Kidney (tissue), 14 donors: ENCODE measurements around the gene ZIC4. TPM values are rescaled to one million over a fixed set of nuclear protein-coding genes. Genes with fewer than 3 reads are reported as not detected.

Experiments used
- DNase-seq, 5 donors: peaks; one replicate each; pipeline ENCODE4 v3.0.0-alpha.2; 2013 to 2020
- FAIRE-seq: peaks from 2 replicates; lab custom pipeline; 2012; peaks lifted over from hg19 to GRCh38; lab: Jason Lieb, UNC
- H3K27ac ChIP-seq, 2 donors: one replicate each; pipeline ENCODE4 v1.7.0; 2013; ENCODE audit warnings: low read depth in 2 of 2, low read length in 2 of 2, inconsistent platforms in 1 of 2
- H3K27me3 ChIP-seq: one replicate; pipeline ENCODE4 v1.7.1; 2013; ENCODE audit warnings: low read length, inconsistent platforms; ENCODE audit not compliant: control insufficient read depth, insufficient read depth
- H3K36me3 ChIP-seq, 3 donors: one replicate each; pipeline versions ENCODE4 v1.7.0 to v1.7.1; 2013; ENCODE audit warnings: low read length in 3 of 3, control low read depth in 1 of 3, inconsistent platforms in 1 of 3; ENCODE audit not compliant: insufficient read depth in 3 of 3, control insufficient read depth in 2 of 3
- H3K4me1 ChIP-seq, 3 donors: one replicate each; pipeline versions ENCODE4 v1.7.0 to v1.7.1; 2013; ENCODE audit warnings: low read length in 3 of 3, inconsistent platforms in 1 of 3, low read depth in 1 of 3; ENCODE audit not compliant: control insufficient read depth in 2 of 3, insufficient read depth in 2 of 3
- H3K4me3 ChIP-seq, 3 donors: one replicate each; pipeline versions ENCODE4 v1.7.0 to v1.8.1; 2013; ENCODE audit warnings: low read length in 3 of 3, control low read depth in 1 of 3, inconsistent platforms in 1 of 3
- H3K9ac ChIP-seq, 3 donors: one replicate each; pipeline versions ENCODE4 v1.7.0 to v1.7.1; 2013; ENCODE audit warnings: low read length in 3 of 3, control low read depth in 1 of 3, inconsistent platforms in 1 of 3
- H3K9me3 ChIP-seq, 3 donors: one replicate each; pipeline versions ENCODE4 v1.7.0 to v1.7.1; 2013; ENCODE audit warnings: low read length in 3 of 3, control low read depth in 1 of 3, inconsistent platforms in 1 of 3; ENCODE audit not compliant: control insufficient read depth in 2 of 3, insufficient read depth in 1 of 3
- CTCF ChIP-seq: IDR thresholded peaks from 3 replicates; pipeline ENCODE4 v1.5.1; 2012; ENCODE audit warnings: mild to moderate bottlenecking, moderate library complexity, borderline replicate concordance; ENCODE audit not compliant: insufficient read depth; ENCODE audit errors: extremely low read depth
- intact Hi-C: fragments of 100-400 bp; cut with DNase I; formaldehyde crosslinking; loops from one replicate; pipeline ENCODE4 v1.11.1; 2022
- polyA plus RNA-seq: library from polyadenylated mRNA; stranded (reverse); fragments of 350-450 nt; fragmentation: Illumina TruSeq; extraction: RNeasy Lipid Tissue Mini Kit (QIAGEN cat#74804); gene quantifications from one replicate; pipeline ENCODE4 v1.2.3, GENCODE V29; 2014; ENCODE audit warnings: low read depth, low replicate concordance; ENCODE audit not compliant: insufficient read depth
- total RNA-seq: library from RNA; stranded (reverse); fragmentation: NEBNext Ultra II Directional; extraction: Animal tissue kit (Norgen Biotek cat#: 25700); gene quantifications from one replicate; pipeline ENCODE4 v1.2.1, GENCODE V29; 2021
- donor health status: control.
- donor health status: control.
- donor health status: control.
- donor health status: control.
- donor health status: control.
- donor health status: DM: yes; HTN: yes; CAD: no.
- donor health status: Normal renal cell carcinoma (clear cell type).

ZIC4 gene
- total and polyA plus RNA-seq, 2 donors from 2014 or later, result not detected

GRCh38 chr3:147377412-147378367 lies 28.7 kb downstream of the ZIC4 start:
- peaks cover 77% of the 10 kb centered on the region for H3K27me3 ChIP-seq
- no peak for TF ChIP-seq CTCF
- FAIRE-seq (no peak), DNase-seq (peak in 1 of 5 donors; percentile 27)
- H3K9me3 ChIP-seq, result no peaks in the 10 kb centered on the region
- intact Hi-C loops, result no loop called here
- H3K9ac ChIP-seq, result no peak overlapping the region
- H3K4me3 ChIP-seq, result no peak overlapping the region
- H3K36me3 ChIP-seq, result no peaks in the 10 kb centered on the region
- H3K4me1 ChIP-seq, result no peaks in the 10 kb centered on the region
- no peak overlapping the region for H3K27ac ChIP-seq

GRCh38 chr3:147373301-147373700 lies 33.0 kb downstream of the ZIC4 start:
- intact Hi-C loops, result no loop called here
- H3K4me3 ChIP-seq, result no peak overlapping the region
- no peak for TF ChIP-seq CTCF
- no peak overlapping the region for H3K9ac ChIP-seq
- no peak for DNase-seq
- peaks cover 80% of the 10 kb centered on the region for H3K27me3 ChIP-seq
- no peak for FAIRE-seq
- no peaks in the 10 kb centered on the region for H3K36me3 ChIP-seq
- no peak overlapping the region for H3K27ac ChIP-seq
- H3K9me3 ChIP-seq, result no peaks in the 10 kb centered on the region
- H3K4me1 ChIP-seq, result no peaks in the 10 kb centered on the region

GRCh38 chr3:147372525-147373027 lies 33.8 kb downstream of the ZIC4 start:
- FAIRE-seq, result no peak
- Histone ChIP-seq H3K27ac (no peak overlapping the region), H3K9me3 (no peaks in the 10 kb centered on the region), H3K36me3 (no peaks in the 10 kb centered on the region), H3K4me1 (no peaks in the 10 kb centered on the region), H3K4me3 (no peak overlapping the region), H3K27me3 (peaks cover 82% of the 10 kb centered on the region), H3K9ac (no peak overlapping the region)
- TF ChIP-seq CTCF, result no peak
- intact Hi-C loops, result no loop called here
- no peak for DNase-seq
